Calu3 (cell line): ENCODE measurements around the gene NIPAL3. TPM values are rescaled to one million over a fixed set of nuclear protein-coding genes. Genes with fewer than 3 reads are reported as not detected.
"Not testable (repeated sequence)": the region's sequence is repeated elsewhere in the genome, so short reads cannot be mapped to it uniquely, and the experiment has no call there.

Source experiments
- BruUV-seq: library from RNA; stranded (reverse); fragments of 400-500 nt; replicated peaks from 2 replicates; lab custom pipeline; 2021; lab: Mats Ljungman, UMichigan
- CTCF ChIA-PET: fragments of 300-600 bp; sonication (Branson Sonifier 250); formaldehyde crosslinking; loops from one replicate; lab custom pipeline; 2022; ENCODE audit warnings: antibody characterized with exemption; lab: Charles Lee
- DNase-seq: peaks from one replicate; pipeline ENCODE4 v3.0.0; 2022
- H3K27ac Mint-ChIP-seq: one replicate; pipeline ENCODE4 v1.8.0; 2022; ENCODE audit warnings: mixed read lengths; ENCODE audit not compliant: unreplicated experiment
- H3K27me3 Mint-ChIP-seq: one replicate; pipeline ENCODE4 v1.8.0; 2022; ENCODE audit warnings: mixed read lengths; ENCODE audit not compliant: unreplicated experiment
- H3K36me3 Mint-ChIP-seq: one replicate; pipeline ENCODE4 v1.8.0; 2022; ENCODE audit warnings: mild to moderate bottlenecking, moderate library complexity, mixed read lengths; ENCODE audit not compliant: insufficient read depth, unreplicated experiment
- H3K4me1 Mint-ChIP-seq: one replicate; pipeline ENCODE4 v1.8.0; 2022; ENCODE audit warnings: mild to moderate bottlenecking, low read depth, mixed read lengths; ENCODE audit not compliant: unreplicated experiment
- H3K4me3 Mint-ChIP-seq: one replicate; pipeline ENCODE4 v1.8.0; 2022; ENCODE audit warnings: mild to moderate bottlenecking, low read depth, moderate library complexity, mixed read lengths; ENCODE audit not compliant: unreplicated experiment
- H3K9me3 Mint-ChIP-seq: one replicate; pipeline ENCODE4 v1.8.0; 2022; ENCODE audit warnings: low read depth, mixed read lengths; ENCODE audit not compliant: unreplicated experiment
- intact Hi-C: fragments of 100-400 bp; cut with micrococcal nuclease; formaldehyde crosslinking; loops from one replicate; pipeline ENCODE4 v1.10.0; 2022; ENCODE audit not compliant: unreplicated experiment
- total RNA-seq: library from RNA; stranded (reverse); gene quantifications from 2 replicates; pipeline ENCODE4 v1.2.3, GENCODE V29; 2022
- TF ChIP-seq, protein P1 (sequence below): fragments of 200-600 bp; IDR thresholded peaks from one replicate; pipeline ENCODE4 v1.8.0; 2022; ENCODE audit warnings: antibody characterized with exemption; ENCODE audit not compliant: unreplicated experiment

Gene NIPAL3
- total RNA-seq, 1 experiment from 2014 or later = 28.8 TPM

- BruUV-seq = no TSS peak
- H3K27me3 Mint-ChIP-seq = no peaks in the 10 kb centered on the region
- H3K9me3 Mint-ChIP-seq = no peaks in the 10 kb centered on the region
- no peak overlapping the region for H3K27ac Mint-ChIP-seq
- no peak overlapping the region for H3K4me3 Mint-ChIP-seq
- no peak for DNase-seq
- TF ChIP-seq, protein P1, sequence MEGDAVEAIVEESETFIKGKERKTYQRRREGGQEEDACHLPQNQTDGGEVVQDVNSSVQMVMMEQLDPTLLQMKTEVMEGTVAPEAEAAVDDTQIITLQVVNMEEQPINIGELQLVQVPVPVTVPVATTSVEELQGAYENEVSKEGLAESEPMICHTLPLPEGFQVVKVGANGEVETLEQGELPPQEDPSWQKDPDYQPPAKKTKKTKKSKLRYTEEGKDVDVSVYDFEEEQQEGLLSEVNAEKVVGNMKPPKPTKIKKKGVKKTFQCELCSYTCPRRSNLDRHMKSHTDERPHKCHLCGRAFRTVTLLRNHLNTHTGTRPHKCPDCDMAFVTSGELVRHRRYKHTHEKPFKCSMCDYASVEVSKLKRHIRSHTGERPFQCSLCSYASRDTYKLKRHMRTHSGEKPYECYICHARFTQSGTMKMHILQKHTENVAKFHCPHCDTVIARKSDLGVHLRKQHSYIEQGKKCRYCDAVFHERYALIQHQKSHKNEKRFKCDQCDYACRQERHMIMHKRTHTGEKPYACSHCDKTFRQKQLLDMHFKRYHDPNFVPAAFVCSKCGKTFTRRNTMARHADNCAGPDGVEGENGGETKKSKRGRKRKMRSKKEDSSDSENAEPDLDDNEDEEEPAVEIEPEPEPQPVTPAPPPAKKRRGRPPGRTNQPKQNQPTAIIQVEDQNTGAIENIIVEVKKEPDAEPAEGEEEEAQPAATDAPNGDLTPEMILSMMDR = no peak
- no peaks in the 10 kb centered on the region for H3K4me1 Mint-ChIP-seq
- intact Hi-C loops = no loop called here
- CTCF ChIA-PET = interaction anchor here (0.5 kb wide), 1 partner anchor 37 kb away, joined by 4 read pairs; no protein-coding TSS in a partner anchor
- no peaks in the 10 kb centered on the region for H3K36me3 Mint-ChIP-seq
These were observed 26.5 kb downstream of the NIPAL3 start for GRCh38 chr1:24441996-24442668.

- BruUV-seq = no TSS peak
- CTCF ChIA-PET = no interaction called here
These were observed 27.2 kb downstream of the NIPAL3 start for GRCh38 chr1:24442764-24443163.

DNA sequence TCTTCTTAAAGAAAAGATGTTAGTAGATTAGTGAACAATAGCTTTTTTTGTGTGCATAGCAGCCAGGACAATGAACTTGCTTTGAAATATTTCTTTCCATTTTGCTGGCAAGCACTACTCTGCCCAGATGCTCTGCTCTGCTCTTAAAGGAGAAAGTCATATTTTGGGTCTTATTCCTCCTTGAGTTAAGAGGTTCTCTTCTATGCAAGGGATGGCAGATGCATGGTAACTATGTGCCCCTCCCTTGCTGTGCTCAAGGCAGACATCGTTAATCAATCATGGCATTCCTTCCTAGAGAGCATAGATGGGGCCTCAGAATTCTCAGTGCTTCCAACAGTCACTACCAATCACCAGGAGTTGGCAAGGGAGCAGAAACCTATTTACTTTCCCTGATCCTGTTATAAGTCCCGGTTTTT lies 27.6 kb downstream of the NIPAL3 start:
- no peak for DNase-seq
- Mint-ChIP-seq H3K9me3 (no peaks in the 10 kb centered on the region), H3K36me3 (no peaks in the 10 kb centered on the region), H3K27ac (no peak overlapping the region), H3K27me3 (no peaks in the 10 kb centered on the region), H3K4me1 (no peaks in the 10 kb centered on the region), H3K4me3 (no peak overlapping the region)
- intact Hi-C loops = no loop called here
- TF ChIP-seq, protein P1 = no peak
- BruUV-seq = no TSS peak
- CTCF ChIA-PET = no interaction called here

More at GRCh38 chr1:24442764-24443163, 27.2 kb downstream of the NIPAL3 start:
- Mint-ChIP-seq H3K4me1 (no peaks in the 10 kb centered on the region), H3K36me3 (no peaks in the 10 kb centered on the region), H3K9me3 (no peaks in the 10 kb centered on the region), H3K27me3 (no peaks in the 10 kb centered on the region), H3K27ac (no peak overlapping the region), H3K4me3 (no peak overlapping the region)
- TF ChIP-seq, protein P1 = no peak
- intact Hi-C loops = no loop called here
- no peak for DNase-seq

DNA sequence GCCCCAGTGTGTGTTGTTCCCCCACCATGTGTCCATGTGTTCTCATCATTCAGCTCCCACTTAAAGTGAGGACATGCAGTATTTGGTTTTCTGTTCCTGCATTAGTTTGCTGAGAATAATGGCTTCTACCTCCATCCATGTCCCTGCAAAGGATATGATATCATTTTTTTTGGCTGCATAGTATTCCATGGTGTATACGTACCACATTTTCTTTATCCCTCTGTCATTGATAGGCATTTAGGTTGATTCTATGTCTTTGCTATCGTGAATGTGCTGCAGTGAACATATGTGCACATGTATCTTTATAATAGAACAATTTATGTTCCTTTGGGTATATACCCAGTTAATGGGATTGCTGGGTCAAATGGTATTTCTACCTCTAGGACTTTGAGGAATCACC lies 30.8 kb downstream of the NIPAL3 start:
- H3K27me3 Mint-ChIP-seq, H3K27ac Mint-ChIP-seq, CTCF ChIA-PET, H3K36me3 Mint-ChIP-seq, intact Hi-C loops, H3K4me3 Mint-ChIP-seq, BruUV-seq, H3K9me3 Mint-ChIP-seq, DNase-seq, H3K4me1 Mint-ChIP-seq: not testable (repeated sequence)

DNA sequence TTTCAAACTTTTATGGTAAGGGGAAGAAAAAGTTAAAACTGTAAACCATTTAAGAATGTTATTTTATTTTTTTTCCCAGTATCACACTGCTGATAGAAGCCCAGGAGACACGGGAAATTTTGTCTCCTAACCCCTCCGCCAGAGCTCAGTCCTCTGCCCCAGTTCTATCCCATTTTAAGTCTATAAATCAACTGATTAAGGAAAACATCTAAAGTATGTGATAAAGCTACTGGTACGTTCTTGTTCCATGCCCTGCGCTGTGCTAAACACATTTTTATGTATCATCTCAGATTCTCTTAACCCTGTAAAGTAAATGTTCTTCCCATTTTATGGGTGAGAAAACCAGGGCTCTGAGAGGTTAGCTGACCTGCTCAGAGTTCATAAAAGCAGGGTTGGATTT lies 34.7 kb downstream of the NIPAL3 start:
- Mint-ChIP-seq H3K9me3 (no peaks in the 10 kb centered on the region), H3K27me3 (no peaks in the 10 kb centered on the region), H3K36me3 (peaks cover 5% of the 10 kb centered on the region), H3K4me3 (no peak overlapping the region), H3K27ac (no peak overlapping the region), H3K4me1 (no peaks in the 10 kb centered on the region)
- CTCF ChIA-PET = no interaction called here
- TF ChIP-seq, protein P1 = no peak
- DNase-seq = no peak
- BruUV-seq = no TSS peak
- intact Hi-C loops = no loop called here
